NCI-H526 (cell line): ENCODE measurements around the gene IGSF9.

Experiments
- DNase-seq, 2 experiments: peaks; one replicate each; lab custom pipeline; 2025; lab: John Stamatoyannopoulos, UW

IGSF9 gene, protein sequence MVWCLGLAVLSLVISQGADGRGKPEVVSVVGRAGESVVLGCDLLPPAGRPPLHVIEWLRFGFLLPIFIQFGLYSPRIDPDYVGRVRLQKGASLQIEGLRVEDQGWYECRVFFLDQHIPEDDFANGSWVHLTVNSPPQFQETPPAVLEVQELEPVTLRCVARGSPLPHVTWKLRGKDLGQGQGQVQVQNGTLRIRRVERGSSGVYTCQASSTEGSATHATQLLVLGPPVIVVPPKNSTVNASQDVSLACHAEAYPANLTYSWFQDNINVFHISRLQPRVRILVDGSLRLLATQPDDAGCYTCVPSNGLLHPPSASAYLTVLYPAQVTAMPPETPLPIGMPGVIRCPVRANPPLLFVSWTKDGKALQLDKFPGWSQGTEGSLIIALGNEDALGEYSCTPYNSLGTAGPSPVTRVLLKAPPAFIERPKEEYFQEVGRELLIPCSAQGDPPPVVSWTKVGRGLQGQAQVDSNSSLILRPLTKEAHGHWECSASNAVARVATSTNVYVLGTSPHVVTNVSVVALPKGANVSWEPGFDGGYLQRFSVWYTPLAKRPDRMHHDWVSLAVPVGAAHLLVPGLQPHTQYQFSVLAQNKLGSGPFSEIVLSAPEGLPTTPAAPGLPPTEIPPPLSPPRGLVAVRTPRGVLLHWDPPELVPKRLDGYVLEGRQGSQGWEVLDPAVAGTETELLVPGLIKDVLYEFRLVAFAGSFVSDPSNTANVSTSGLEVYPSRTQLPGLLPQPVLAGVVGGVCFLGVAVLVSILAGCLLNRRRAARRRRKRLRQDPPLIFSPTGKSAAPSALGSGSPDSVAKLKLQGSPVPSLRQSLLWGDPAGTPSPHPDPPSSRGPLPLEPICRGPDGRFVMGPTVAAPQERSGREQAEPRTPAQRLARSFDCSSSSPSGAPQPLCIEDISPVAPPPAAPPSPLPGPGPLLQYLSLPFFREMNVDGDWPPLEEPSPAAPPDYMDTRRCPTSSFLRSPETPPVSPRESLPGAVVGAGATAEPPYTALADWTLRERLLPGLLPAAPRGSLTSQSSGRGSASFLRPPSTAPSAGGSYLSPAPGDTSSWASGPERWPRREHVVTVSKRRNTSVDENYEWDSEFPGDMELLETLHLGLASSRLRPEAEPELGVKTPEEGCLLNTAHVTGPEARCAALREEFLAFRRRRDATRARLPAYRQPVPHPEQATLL

GRCh38 chr1:159945483-159946241 lies at the start of gene IGSF9:
IGSF9 (minus strand) TSS chr1:159945613; CDS start chr1:159943454, 2,159 bp downstream.
- peak; percentile 95 to 99 for DNase-seq

DNA sequence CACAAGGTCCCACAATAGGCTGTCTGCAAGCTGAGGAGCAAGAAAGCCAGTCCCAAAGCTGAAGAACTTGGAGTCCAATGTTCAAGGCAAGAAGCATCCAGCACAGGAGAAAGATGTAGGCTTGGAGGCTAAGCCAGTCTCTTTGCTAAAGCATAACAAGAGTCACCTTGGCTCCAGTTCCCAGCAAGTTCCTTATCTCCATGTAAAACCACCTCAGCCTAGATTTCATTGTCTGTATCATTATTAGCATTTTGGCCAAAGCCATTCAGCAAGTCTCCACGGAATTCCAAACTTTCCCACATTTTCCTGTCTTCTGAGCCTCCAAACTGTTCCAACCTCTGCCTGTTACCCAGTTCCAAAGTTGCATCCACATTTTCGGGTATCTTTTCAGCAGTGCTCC lies 49.5 kb upstream of the IGSF9 start:
- DNase-seq = no peak

DNA sequence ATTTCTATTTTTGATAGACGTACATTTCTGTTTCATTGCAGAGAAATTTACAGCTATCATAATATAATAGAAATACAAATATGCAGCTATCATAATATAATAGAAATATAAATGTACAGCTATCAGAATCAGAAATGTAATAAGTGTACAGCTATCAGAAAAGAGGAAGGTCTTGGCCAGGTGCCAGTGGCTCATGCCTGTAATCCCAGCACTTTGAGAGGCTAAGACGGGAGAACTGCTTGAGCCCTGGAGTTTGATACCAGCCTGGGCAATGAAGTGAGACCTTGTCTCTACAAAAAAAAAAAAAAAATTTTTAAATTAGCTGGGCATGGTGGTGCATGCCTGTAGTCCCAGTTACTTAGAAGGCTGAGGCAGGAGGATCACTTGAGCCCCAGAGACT lies 48.5 kb upstream of the IGSF9 start:
- no peak for DNase-seq

- no peak for DNase-seq
Measured at GRCh38 chr1:159992161-159992560, 46.7 kb upstream of the IGSF9 start.

DNA sequence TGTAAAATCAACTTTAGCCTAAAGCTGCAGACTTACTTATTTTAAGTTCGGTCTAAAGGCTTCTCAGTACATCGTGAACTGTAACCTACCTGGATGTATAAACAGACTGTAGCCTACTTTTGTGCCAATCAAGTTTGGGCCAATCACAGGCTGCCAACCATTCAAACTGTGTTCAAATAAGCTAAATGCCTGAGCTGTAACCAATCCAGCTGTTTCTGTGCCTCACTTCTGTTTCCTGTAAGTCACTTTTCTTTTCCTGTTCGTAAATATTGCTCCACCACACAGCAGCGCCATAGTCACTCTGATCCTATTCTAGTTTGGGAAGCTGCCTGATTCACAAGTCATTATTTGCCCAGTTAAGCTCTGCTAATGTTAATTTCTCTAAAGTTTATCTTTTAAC lies 46.1 kb upstream of the IGSF9 start:
- DNase-seq = no peak

DNA sequence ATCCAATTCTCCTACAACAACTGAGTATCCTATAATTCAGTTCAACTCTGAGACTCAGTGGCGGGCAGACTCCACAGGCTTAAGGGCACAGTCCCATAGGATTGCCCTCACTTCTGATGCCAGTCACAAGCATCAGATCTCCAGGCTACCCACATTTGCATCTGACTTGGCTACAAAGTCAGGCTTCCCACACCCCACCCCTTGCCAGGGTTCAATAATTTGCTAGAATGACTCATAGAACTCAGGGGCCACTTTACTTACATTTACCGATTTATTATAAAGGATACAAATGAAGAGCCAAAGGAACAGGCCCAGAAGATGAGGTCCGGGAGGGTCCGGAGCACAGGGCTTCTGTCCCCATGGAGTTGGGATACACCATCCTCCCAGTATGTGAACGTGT lies 44.6 kb upstream of the IGSF9 start:
- DNase-seq = no peak

DNA sequence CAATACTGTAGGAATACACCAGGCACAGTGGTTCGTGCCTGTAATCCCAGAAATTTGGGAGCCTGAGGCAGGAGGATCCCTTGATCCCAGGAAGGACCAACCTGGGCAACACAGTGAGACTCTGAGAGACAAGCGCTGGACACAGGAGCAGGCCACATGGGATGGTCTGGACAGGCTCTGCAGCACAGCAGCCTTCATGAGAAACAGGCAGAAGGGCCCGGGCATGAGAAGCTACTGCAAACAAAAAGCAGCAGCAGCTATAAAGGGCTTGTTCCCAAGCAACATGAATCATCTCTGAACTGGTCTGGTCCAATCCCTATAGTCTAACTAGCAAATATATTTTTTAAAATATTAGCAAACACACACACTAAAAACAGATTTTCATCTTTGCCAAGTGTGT lies 44.2 kb upstream of the IGSF9 start:
- DNase-seq = no peak

DNA sequence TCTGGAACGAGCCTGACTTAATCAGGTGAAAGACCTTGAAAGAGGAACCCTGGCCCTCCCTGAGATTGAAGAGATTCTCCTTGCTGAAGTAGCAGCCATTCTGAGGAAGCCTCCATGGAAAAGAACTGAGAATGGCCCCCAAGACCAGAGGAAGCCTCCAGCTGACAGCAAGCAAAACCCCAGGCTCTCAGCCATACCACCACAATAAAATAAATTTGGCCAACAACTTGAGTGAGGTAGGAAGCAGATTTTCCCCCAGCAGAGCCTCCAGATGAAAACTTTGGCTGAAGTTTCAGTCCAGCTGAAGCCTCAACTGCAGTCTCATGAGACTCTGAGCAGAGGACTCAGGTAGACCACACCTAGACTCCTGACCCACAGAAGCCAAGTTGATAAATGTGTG lies 42.6 kb upstream of the IGSF9 start:
- DNase-seq = no peak

- no peak for DNase-seq
Measured at GRCh38 chr1:159987186-159987585, 41.8 kb upstream of the IGSF9 start.

- DNase-seq = no peak
Measured at GRCh38 chr1:159986531-159986930, 41.1 kb upstream of the IGSF9 start.

GRCh38 chr1:159986093-159986492 lies 40.7 kb upstream of the IGSF9 start:
- DNase-seq = no peak

GRCh38 chr1:159985473-159985872 lies 40.1 kb upstream of the IGSF9 start:
- DNase-seq = no peak

- DNase-seq = no peak
Measured at GRCh38 chr1:159983681-159984080, 38.3 kb upstream of the IGSF9 start.

DNA sequence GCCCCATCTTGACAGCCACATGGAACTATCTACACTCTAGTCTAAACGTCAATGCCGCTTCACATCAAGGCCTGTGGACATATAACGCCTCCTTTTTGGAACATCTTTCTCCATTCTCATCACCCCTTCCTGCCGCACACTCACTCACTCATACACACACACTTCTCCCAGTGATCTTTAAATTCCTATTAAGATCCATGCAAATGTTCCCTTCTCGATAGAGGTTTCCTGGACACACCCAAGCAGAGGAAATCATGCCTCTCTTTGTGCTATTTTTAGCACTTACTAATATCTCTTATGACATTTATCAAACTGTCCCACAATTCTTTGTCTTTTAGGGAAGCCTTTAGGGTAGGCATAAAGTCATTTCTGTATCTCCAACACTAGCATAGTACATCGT lies 36.9 kb upstream of the IGSF9 start:
- no peak for DNase-seq

DNA sequence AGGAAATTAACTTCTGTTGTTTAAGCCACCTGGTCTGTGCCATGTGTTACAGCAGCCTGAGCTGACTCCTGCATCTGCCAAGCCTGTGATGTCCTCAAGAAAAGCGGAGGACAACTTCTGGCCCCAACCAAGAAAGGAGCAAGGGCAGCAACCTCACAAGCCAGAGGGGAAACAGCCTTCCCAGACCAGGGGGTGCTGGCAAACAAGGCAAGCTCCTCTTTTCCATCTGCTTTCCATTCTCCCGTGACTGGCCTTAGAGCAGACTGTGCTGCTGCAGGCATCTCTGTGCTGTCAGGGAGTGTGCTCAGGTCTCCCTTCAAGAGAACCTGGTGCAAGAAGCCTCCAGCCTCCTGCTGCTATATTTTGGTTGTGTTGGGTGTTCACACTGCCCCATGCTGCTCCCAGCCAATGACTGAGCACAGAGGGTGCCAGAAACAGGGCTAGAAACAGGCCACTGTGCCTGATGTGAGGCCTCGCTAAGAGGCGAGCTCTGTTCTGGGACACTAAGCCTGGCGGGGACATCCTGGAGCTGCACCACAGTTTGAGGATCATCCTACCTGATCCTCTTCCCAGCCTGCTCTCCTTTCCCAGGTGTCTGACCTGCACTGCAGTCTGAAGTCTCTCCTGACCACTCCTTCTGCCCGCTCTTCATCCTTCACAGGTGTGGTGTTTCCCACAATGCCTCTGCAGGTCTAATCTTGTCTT lies 36.1 kb upstream of the IGSF9 start:
- no peak for DNase-seq

DNA sequence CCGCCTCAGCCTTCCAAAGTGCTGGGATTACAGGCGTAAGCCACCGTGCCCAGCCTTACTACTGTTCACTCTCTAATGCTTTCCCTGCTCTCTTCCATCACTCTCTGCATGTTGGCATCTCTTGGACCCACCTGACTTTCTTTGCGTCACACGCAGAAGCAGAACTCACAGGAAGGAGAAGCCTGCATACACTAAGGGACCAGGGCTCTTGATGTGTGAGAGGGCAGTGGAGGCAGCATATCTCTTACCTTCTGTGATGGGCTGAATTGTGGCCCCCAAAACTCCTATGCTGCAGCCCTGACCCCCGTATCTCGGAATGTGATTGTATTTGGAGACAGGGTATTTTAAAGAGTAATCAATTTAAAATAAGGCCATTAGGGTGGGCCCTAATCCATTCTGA lies 35.4 kb upstream of the IGSF9 start:
- DNase-seq = no peak

DNA sequence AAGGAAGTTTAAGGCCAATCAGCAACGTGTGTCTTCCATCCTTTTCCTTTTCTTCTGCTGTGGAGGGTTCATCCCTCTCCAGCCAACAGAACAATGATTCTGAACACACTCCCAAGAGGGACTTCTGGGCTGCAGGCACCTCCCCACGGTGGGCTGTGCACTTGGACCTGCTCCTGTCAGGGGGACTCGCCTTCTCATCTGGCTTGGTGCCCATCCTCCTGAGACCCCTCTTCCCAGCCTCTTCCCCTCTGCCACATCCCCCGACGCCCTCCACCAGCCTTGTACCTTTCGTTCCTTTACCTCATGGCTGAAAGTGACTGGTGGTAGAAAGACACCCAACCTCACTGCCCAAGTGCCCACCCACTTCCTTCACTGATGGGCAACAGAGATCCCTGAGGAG lies 34.7 kb upstream of the IGSF9 start:
- no peak for DNase-seq

DNA sequence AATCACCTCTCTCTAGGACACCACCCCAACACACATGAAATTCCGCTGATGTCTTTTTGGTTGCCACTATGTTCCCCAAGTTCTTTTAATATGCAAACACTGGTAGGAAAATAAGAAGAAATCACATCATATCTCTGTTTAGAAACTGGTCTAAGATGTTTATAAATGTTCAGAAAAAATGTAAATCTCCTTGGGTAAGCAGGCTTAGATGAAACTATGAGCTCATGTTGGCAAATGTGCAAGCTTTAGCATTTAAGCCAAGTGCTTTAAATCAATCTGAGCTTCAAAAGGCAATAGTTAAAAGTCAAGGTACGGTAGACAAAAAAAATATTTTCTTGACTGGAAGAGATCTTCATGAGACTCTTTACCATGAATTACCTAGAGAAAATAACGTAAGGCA lies 33.8 kb upstream of the IGSF9 start:
- DNase-seq = no peak

DNA sequence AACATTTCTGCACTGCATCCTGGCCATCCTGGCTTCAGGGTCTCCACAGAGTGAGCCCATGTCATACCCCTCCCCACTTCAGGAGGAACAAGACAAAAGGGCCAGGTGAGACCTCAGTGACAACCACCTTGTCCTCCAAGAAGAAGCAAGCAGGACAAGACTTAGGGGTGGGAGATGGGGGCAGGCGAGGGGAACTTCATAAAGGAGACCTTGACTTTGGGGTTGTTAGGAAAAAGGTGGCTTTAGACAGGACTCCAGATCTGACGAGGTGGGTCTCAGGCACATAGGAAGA lies 32.6 kb upstream of the IGSF9 start:
- DNase-seq = no peak

DNA sequence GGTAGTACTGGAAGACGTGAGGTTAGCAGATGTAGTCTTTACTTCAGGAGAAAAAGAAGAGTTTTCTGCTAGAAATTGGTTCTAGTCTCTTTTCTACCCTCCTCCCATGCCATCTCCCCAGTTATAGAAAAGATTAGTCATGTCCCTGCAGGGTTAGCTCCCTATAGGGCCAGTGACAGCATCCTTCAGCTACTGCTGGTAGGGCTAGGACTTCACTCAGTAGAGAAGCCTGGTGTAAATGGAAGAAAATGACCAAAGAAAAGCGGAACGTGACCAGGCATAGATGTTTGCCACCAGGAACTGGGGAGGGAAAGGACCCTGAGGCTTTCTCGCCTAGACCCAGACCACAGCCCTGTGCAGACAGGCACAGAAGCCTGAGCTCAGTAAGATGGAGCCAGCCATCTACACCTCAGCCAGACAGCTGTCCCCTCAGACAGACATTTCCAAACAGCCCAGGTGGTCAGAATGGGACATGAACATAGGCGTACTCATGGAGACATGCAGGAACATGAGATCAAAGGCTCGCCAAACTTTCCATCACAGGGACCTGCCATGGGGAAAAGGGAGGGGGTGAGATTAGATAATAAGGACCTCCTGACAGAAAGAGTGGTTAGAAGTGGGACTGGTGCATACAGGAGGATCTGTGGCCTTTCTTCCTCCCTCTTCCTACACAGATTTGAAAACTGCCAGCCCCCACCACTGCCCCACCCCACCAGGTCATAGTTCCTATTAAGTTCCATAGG lies 32.1 kb upstream of the IGSF9 start:
- DNase-seq = no peak
